IPS-20b (cell line): ENCODE results near the gene EOMES.

Source experiments
- H3K27ac ChIP-seq: one replicate; pipeline ENCODE4 v1.5.1; 2013; ENCODE audit warnings: low read length
- H3K27me3 ChIP-seq: 2 replicates; pipeline ENCODE4 v1.6.1; 2013; ENCODE audit warnings: mild to moderate bottlenecking, low read length, inconsistent platforms; ENCODE audit not compliant: insufficient read depth
- H3K36me3 ChIP-seq: 2 replicates; pipeline ENCODE4 v1.6.1; 2013; ENCODE audit warnings: low read depth, mild to moderate bottlenecking, inconsistent platforms, low read length, moderate library complexity; ENCODE audit not compliant: insufficient read depth
- H3K4me1 ChIP-seq: 2 replicates; pipeline ENCODE4 v1.6.1; 2013; ENCODE audit warnings: mild to moderate bottlenecking, control low read depth, inconsistent platforms, low read length, moderate library complexity; ENCODE audit not compliant: insufficient read depth
- H3K4me3 ChIP-seq: 2 replicates; pipeline ENCODE4 v1.5.1; 2013; ENCODE audit warnings: mild to moderate bottlenecking, low read length, inconsistent platforms
- H3K9ac ChIP-seq: 2 replicates; pipeline ENCODE4 v1.6.1; 2013; ENCODE audit warnings: low read depth, mild to moderate bottlenecking, inconsistent platforms, low read length, moderate library complexity
- H3K9me3 ChIP-seq: 2 replicates; pipeline ENCODE4 v1.6.1; 2013; ENCODE audit warnings: mild to moderate bottlenecking, low read depth, low read length, inconsistent platforms; ENCODE audit not compliant: insufficient read depth

EOMES gene

GRCh38 chr3:27729748-27730611, 7.9 kb upstream of the EOMES start:
- peaks cover 97% of the 10 kb centered on the region for H3K27me3 ChIP-seq

GRCh38 chr3:27729325-27729724, 7.2 kb upstream of the EOMES start:
- Histone ChIP-seq H3K27me3 (peaks cover 100% of the 10 kb centered on the region), H3K9ac (no peak overlapping the region), H3K4me1 (peaks cover 32% of the 10 kb centered on the region)

More at GRCh38 chr3:27729748-27730611, 7.9 kb upstream of the EOMES start:
- Histone ChIP-seq H3K36me3 (no peaks in the 10 kb centered on the region), H3K4me1 (peaks cover 32% of the 10 kb centered on the region), H3K9me3 (no peaks in the 10 kb centered on the region), H3K9ac (no peak overlapping the region), H3K4me3 (peak overlapping the region; percentile 56; the same call in 1 of the 2 replicates), H3K27ac (no peak overlapping the region)

GRCh38 chr3:27728195-27729087, 6.3 kb upstream of the EOMES start:
- H3K9ac ChIP-seq: no peak overlapping the region
- H3K4me1 ChIP-seq: peaks cover 33% of the 10 kb centered on the region

More at GRCh38 chr3:27729325-27729724, 7.2 kb upstream of the EOMES start:
- H3K9me3 ChIP-seq: no peaks in the 10 kb centered on the region; the same call in 1 of the 2 replicates
- H3K4me3 ChIP-seq: peak overlapping the region; percentile 56; the same call in 1 of the 2 replicates
- no peaks in the 10 kb centered on the region for H3K36me3 ChIP-seq
- no peak overlapping the region for H3K27ac ChIP-seq

DNA sequence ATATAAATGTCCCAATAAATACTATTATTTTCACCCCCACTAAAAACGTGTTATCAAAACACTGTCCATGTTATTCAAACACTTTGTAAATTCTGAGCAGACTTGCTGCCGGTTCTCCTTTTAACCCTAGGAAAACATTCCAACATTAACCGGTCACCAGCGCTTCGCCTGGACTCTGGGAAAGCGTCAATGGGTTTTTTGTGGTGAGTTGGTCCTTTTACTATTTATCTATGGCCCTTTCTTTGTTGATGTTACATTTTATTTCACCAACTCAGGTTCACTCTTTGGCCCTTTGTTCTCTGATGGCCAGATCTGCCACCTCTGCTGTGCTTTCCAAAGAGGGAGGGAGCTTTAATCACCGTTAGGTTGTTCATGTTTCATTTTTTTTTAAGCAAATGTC, 4.1 kb upstream of the EOMES start:
- H3K36me3 ChIP-seq: no peaks in the 10 kb centered on the region
- no peak overlapping the region for H3K27ac ChIP-seq
- no peaks in the 10 kb centered on the region; the same call in 1 of the 2 replicates for H3K9me3 ChIP-seq
- H3K4me1 ChIP-seq: peaks cover 28% of the 10 kb centered on the region
- H3K9ac ChIP-seq: no peak overlapping the region
- H3K4me3 ChIP-seq: no peak overlapping the region
- peaks cover 100% of the 10 kb centered on the region for H3K27me3 ChIP-seq

More at GRCh38 chr3:27728195-27729087, 6.3 kb upstream of the EOMES start:
- peak overlapping the region; percentile 56 for H3K4me3 ChIP-seq
- H3K9me3 ChIP-seq: no peaks in the 10 kb centered on the region; the same call in 1 of the 2 replicates
- H3K36me3 ChIP-seq: no peaks in the 10 kb centered on the region
- no peak overlapping the region for H3K27ac ChIP-seq
- H3K27me3 ChIP-seq: peaks cover 100% of the 10 kb centered on the region

DNA sequence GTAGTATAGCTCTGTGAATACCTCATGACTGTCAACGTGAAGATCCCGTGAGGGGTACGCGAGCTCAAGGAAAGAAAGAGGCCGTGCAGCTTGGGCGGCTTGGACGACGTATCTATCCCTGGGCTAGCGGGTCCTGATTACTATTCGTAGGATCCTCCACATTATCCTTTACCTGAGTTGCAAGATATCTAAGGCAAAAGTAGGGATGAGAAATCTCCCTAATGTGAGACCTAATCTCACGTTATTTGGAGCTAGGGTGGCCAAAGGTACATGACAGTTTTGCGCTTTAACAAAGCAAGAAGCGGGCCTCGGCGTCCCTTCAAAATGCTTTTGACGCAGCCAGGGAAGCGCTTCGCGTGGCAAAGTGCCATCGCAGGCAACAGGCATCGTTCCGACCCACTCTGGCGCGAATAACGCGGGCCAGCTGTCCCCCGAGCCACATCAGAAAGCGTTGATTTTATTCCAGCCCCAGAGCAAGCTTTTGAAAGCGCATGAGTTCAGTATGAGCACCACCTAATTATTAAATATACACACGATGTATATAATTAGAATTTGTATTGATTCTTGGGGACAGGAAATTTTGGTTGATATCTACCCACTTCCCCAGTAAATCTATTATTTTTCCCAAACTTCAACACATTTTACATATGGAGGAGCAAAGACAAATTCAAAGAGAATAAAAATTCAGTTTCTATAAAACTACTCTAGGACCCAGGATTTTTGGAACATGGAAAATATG, 2.5 kb upstream of the EOMES start:
- H3K4me1 ChIP-seq: peaks cover 29% of the 10 kb centered on the region
- H3K4me3 ChIP-seq: 0 out of 2 replicates have a peak overlapping the region, but pooled peaks have one; percentile 11
- H3K27me3 ChIP-seq: peaks cover 100% of the 10 kb centered on the region
- no peak overlapping the region for H3K27ac ChIP-seq
- no peaks in the 10 kb centered on the region for H3K36me3 ChIP-seq
- H3K9ac ChIP-seq: no peak overlapping the region
- no peaks in the 10 kb centered on the region; the same call in 1 of the 2 replicates for H3K9me3 ChIP-seq

GRCh38 chr3:27723815-27724458, 1.8 kb upstream of the EOMES start:
- H3K9me3 ChIP-seq: no peaks in the 10 kb centered on the region; the same call in 1 of the 2 replicates
- H3K4me3 ChIP-seq: peak overlapping the region; percentile 11; the same call in 1 of the 2 replicates
- peaks cover 100% of the 10 kb centered on the region for H3K27me3 ChIP-seq
- no peak overlapping the region for H3K27ac ChIP-seq
- no peak overlapping the region for H3K9ac ChIP-seq
- peaks cover 33% of the 10 kb centered on the region for H3K4me1 ChIP-seq
- H3K36me3 ChIP-seq: no peaks in the 10 kb centered on the region

GRCh38 chr3:27723456-27723814, 1.3 kb upstream of the EOMES start:
- Histone ChIP-seq H3K9me3 (no peaks in the 10 kb centered on the region; the same call in 1 of the 2 replicates), H3K27me3 (peaks cover 100% of the 10 kb centered on the region), H3K4me1 (peaks cover 32% of the 10 kb centered on the region), H3K9ac (no peak overlapping the region), H3K27ac (no peak overlapping the region), H3K4me3 (peak overlapping the region; percentile 66), H3K36me3 (no peaks in the 10 kb centered on the region)

DNA sequence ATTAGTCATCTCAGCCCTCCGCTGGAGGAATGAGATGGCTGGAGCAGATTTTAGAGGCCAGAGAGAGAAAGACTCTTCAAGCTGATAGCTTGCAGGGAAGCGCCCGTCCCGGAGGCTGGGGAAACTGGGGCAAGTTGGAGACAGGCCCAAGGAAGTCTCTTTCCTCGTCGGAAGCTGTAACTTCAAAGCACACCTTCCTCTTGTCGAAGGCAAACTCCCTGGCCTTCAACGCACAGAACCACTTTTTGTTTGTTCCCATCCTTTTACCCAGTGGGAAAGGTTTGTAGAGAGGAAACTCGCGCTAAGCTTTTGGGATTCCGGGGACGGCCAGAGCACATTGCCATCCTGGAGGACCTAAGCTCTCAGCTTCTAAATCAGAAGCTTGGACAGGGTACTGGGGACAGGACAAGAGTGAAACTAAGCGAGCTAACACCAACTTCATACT, 900 bp upstream of the EOMES start:
- no peaks in the 10 kb centered on the region for H3K36me3 ChIP-seq
- peaks cover 30% of the 10 kb centered on the region for H3K4me1 ChIP-seq

GRCh38 chr3:27720899-27721716, 1.0 kb downstream of the EOMES start:
- Histone ChIP-seq H3K9me3 (no peaks in the 10 kb centered on the region; the same call in 1 of the 2 replicates), H3K27me3 (peaks cover 100% of the 10 kb centered on the region), H3K36me3 (no peaks in the 10 kb centered on the region), H3K9ac (peak overlapping the region; percentile 26), H3K4me3 (peak overlapping the region; percentile 66), H3K27ac (no peak overlapping the region), H3K4me1 (peaks cover 23% of the 10 kb centered on the region; the same call in 1 of the 2 replicates)

More for the DNA sequence above, 900 bp upstream of the EOMES start:
- H3K27me3 ChIP-seq: peaks cover 100% of the 10 kb centered on the region
- no peak overlapping the region for H3K27ac ChIP-seq
- no peak overlapping the region for H3K9ac ChIP-seq
- no peaks in the 10 kb centered on the region; the same call in 1 of the 2 replicates for H3K9me3 ChIP-seq
- peak overlapping the region; percentile 66 for H3K4me3 ChIP-seq
